ENCODE results near the gene CES2.
A peak's percentile ranks its signal among the peaks of the same experiment; 100 is the strongest.

Gene CES2

GRCh38 chr16:66899310-66899944, 35.9 kb upstream of the CES2 start:
- peak; percentile 3; the same call in 2 of the 3 replicates for ATAC-seq
- TF ChIP-seq CSRNP3 (CRISPR knock-in tag; IDR thresholded peaks at IDR 0.05) (no peak), TSHZ2 (CRISPR knock-in tag; IDR thresholded peaks at IDR 0.05) (no peak), BACH2 (CRISPR knock-in tag; IDR thresholded peaks at IDR 0.05; ENCODE audit: borderline replicate concordance) (no peak), TOX (CRISPR knock-in tag; IDR thresholded peaks at IDR 0.05; ENCODE audit: borderline replicate concordance) (no peak), ZNF8 (CRISPR knock-in tag; IDR thresholded peaks at IDR 0.05) (no peak), TCF4 (CRISPR knock-in tag; IDR thresholded peaks at IDR 0.05; ENCODE audit: borderline replicate concordance) (no peak), CREB5 (CRISPR knock-in tag; IDR thresholded peaks at IDR 0.05; ENCODE audit: low read depth) (no peak), CSDC2 (CRISPR knock-in tag; IDR thresholded peaks at IDR 0.05) (no peak), ZFP30 (CRISPR knock-in tag; IDR thresholded peaks at IDR 0.05) (no peak), OSR1 (CRISPR knock-in tag; IDR thresholded peaks at IDR 0.05) (no peak), ZFP3 (CRISPR knock-in tag; IDR thresholded peaks at IDR 0.05) (no peak), GLIS3 (CRISPR knock-in tag; IDR thresholded peaks at IDR 0.05) (no peak), SNAI2 (CRISPR knock-in tag; IDR thresholded peaks at IDR 0.05) (no peak), POU6F1 (CRISPR knock-in tag; IDR thresholded peaks at IDR 0.05; ENCODE audit: borderline replicate concordance, low read depth) (no peak), ZNF70 (CRISPR knock-in tag; IDR thresholded peaks at IDR 0.05) (no peak), ARNTL (CRISPR knock-in tag; IDR thresholded peaks at IDR 0.05; ENCODE audit: borderline replicate concordance, low read depth) (no peak), ISL1 (CRISPR knock-in tag; IDR thresholded peaks at IDR 0.05) (no peak)

- ATAC-seq, result peak; percentile 52
- TF ChIP-seq CSDC2 (CRISPR knock-in tag; IDR thresholded peaks at IDR 0.05), result no peak; the same call in 1 of the 2 replicates
- no peak for TF ChIP-seq SNAI2 (CRISPR knock-in tag; IDR thresholded peaks at IDR 0.05)
- TF ChIP-seq ZFP30 (CRISPR knock-in tag; IDR thresholded peaks at IDR 0.05), result no peak
- no peak for TF ChIP-seq OSR1 (CRISPR knock-in tag; IDR thresholded peaks at IDR 0.05)
- no peak for TF ChIP-seq ZNF565 (CRISPR knock-in tag; conservative IDR thresholded peaks at IDR 0.05; ENCODE audit: low read depth)
- TF ChIP-seq ZFP3 (CRISPR knock-in tag; IDR thresholded peaks at IDR 0.05), result no peak
- peak; percentile 74; the same call in 1 of the 2 replicates for TF ChIP-seq CREB5 (CRISPR knock-in tag; IDR thresholded peaks at IDR 0.05; ENCODE audit: low read depth)
- peak; percentile 21; the same call in 1 of the 2 replicates for TF ChIP-seq ISL1 (CRISPR knock-in tag; IDR thresholded peaks at IDR 0.05)
- TF ChIP-seq PPARA (CRISPR knock-in tag; IDR thresholded peaks at IDR 0.05; ENCODE audit: borderline replicate concordance), result no peak
- no peak for TF ChIP-seq TSHZ2 (CRISPR knock-in tag; IDR thresholded peaks at IDR 0.05)
- no peak for TF ChIP-seq CSRNP3 (CRISPR knock-in tag; IDR thresholded peaks at IDR 0.05)
- TF ChIP-seq ZNF70 (CRISPR knock-in tag; IDR thresholded peaks at IDR 0.05), result no peak
These were observed 35.2 kb upstream of the CES2 start for GRCh38 chr16:66899945-66900710.

All from SK-N-SH treated with all-trans-retinoic acid at 6 μM for 48 hours (cell line).